Hepatocyte (in vitro differentiated cells): ENCODE measurements around the gene ZNF385D.

Experiments
- CTCF ChIP-seq: fragments of 200-600 bp; sonication (generic); IDR thresholded peaks from 2 replicates; pipeline ENCODE4 v1.5.1; 2016; ENCODE audit warnings: antibody characterized with exemption, mild to moderate bottlenecking; ENCODE audit not compliant: poor library complexity
- EZH2 ChIP-seq: fragments of 200-600 bp; sonication (generic); IDR thresholded peaks from 2 replicates; pipeline ENCODE4 v1.6.1; 2016; ENCODE audit warnings: antibody characterized with exemption, mild to moderate bottlenecking, borderline replicate concordance
- EZH2phosphoT487 ChIP-seq: fragments of 200-600 bp; sonication (generic); IDR thresholded peaks from one replicate; pipeline ENCODE4 v1.6.1; 2018; ENCODE audit warnings: antibody characterized with exemption, mild to moderate bottlenecking, low read depth, moderate library complexity; ENCODE audit not compliant: unreplicated experiment, severe bottlenecking

GRCh38 chr3:21573291-21573690, 177.7 kb downstream of the ZNF385D start:
- TF ChIP-seq EZH2 (no peak), CTCF (no peak), EZH2phosphoT487 (no peak)
